ENCODE measurements around the gene LAMA4. TPM values are rescaled to one million over a fixed set of nuclear protein-coding genes. Genes with fewer than 3 reads are reported as not detected.

Gene LAMA4
- total RNA-seq: 491 and 644 TPM in 2 replicates

GRCh38 chr6:112253841-112254816 lies at the start of gene LAMA4:
LAMA4 (minus strand) TSS chr6:112254567; CDS start chr6:112254150, 417 bp downstream.

DNA sequence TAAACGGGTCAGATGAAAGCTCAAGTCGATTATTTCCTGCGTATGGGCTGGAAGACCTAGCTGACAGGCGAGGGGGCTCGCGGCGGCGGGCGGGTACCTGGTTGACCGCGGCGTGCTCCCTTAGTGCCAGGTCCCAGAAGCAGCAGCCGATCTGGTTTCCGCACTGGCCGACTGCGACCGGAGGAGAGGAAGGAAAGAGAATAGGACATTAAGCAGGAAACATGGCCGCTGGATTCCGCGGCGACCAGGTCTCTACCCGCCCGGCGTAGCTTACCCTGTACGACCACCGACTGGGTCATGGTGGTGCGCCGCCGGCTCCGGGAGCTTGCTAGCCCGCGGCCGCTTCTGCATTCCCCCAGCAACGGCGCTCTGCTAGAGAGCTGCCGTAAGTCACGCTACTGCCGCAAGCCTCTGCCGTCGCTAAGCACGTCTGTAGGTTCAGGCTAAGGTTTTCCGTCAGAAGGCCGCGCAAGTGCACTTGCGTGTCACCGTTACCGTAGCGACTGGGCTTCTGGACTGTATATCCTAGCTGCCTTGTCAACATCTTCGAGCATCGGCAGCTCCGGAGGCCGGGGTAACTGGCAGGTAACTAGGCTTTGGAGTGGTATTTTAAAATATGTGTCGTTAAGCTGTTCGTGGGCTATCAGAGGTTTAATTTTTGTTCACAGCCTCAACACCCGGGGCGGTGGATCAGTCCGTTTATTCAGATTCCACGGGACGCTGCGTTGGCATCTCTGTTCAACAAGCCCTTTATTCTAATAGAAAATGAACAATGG lies 167.0 kb downstream of the LAMA4 start, which contains the start of the genes FAM229B and TUBE1:
Gene FAM229B (plus strand): TSS at position 456 of the 776 bp plus-strand sequence. CDS start 11,693 bp downstream, outside the sequence.
Gene TUBE1 (minus strand): TSS at position 347 of the 776 bp plus-strand sequence. CDS start 48 bp downstream, at position 299.

Other genes with a start within 250 kb of the LAMA4 start
- not detected in 2 replicates for gene CCN6, start 200.5 kb downstream of the LAMA4 start, total RNA-seq
- 11.0 and 20.1 TPM in 2 replicates for gene TUBE1, start 167.1 kb downstream of the LAMA4 start, total RNA-seq
- 11.3 and 18.1 TPM in 2 replicates for gene FAM229B, start 167.0 kb downstream of the LAMA4 start, total RNA-seq
- gene RFPL4B, start 92.8 kb upstream of the LAMA4 start, total RNA-seq: under 0.01 TPM in 1 of 2 replicates, not detected in the other

All from endothelial cell of coronary artery (primary cell).